Left lung (tissue), 10 donors: ENCODE measurements around the gene MECR. TPM values are rescaled to one million over a fixed set of nuclear protein-coding genes. Genes with fewer than 3 reads are reported as not detected.

Experiments
- ATAC-seq: fragments of 200-7000 bp; cut with Tn5 transposase; one replicate; pipeline ENCODE4 v1.9.1; 2020; ENCODE audit warnings: moderate library complexity
- DNase-seq, 4 donors: peaks; one replicate each; pipeline ENCODE4 v3.0.0-alpha.2; 2013 to 2020
- H3K27ac ChIP-seq, 2 donors: fragments of 200-600 bp; sonication (generic) in 1 of 2; one replicate each; pipeline versions ENCODE4 v1.5.0 to v1.8.0; 2020 to 2021
- H3K27me3 ChIP-seq, 2 donors: fragments of 200-600 bp; sonication (generic) in 1 of 2; one replicate each; pipeline versions ENCODE4 v1.5.0 to v1.8.0; 2020 to 2021
- H3K36me3 ChIP-seq, 2 donors: fragments of 200-600 bp; sonication (generic) in 1 of 2; one replicate each; pipeline versions ENCODE4 v1.5.0 to v1.8.0; 2020 to 2021
- H3K4me1 ChIP-seq, 2 donors: fragments of 200-600 bp; one replicate each; pipeline ENCODE4 v1.8.0; 2021
- H3K4me3 ChIP-seq, 2 donors: fragments of 200-600 bp; sonication (generic) in 1 of 2; one replicate each; pipeline versions ENCODE4 v1.5.0 to v1.8.0; 2020 to 2021; ENCODE audit warnings: mild to moderate bottlenecking in 1 of 2
- H3K9me3 ChIP-seq, 2 donors: fragments of 200-600 bp; sonication (generic) in 1 of 2; one replicate each; pipeline versions ENCODE4 v1.5.0 to v1.8.0; 2020 to 2021
- CTCF ChIP-seq, 2 donors: fragments of 200-600 bp; sonication (generic) in 1 of 2; IDR thresholded peaks; one replicate each; pipeline versions ENCODE4 v1.5.0 to v1.8.0; 2021; ENCODE audit warnings: antibody characterized with exemption in 2 of 2
- intact Hi-C, 2 donors: fragments of 100-400 bp; cut with DNase I; formaldehyde crosslinking; loops; one replicate each; pipeline versions ENCODE4 v1.11.2 to v1.14.2; 2022
- polyA plus RNA-seq, 6 donors: library from polyadenylated mRNA; unstranded; fragments of 120-200 nt; gene quantifications; one replicate each; pipeline ENCODE4 v1.2.1, GENCODE V29; 2013; ENCODE audit not compliant: insufficient read length in 6 of 6
- total RNA-seq, 2 donors: library from RNA; stranded (reverse); fragmentation: NEBNext Ultra II Directional; extraction: Animal tissue kit (Norgen Biotek cat#: 25700); gene quantifications; one replicate each; pipeline ENCODE4 v1.2.1, GENCODE V29; 2021
- donor health status: DM: no; HTN: yes; CAD: no.
- donor health status: DM: no; HTN: no; CAD: no.

MECR gene
- total and polyA plus RNA-seq, 8 donors: 19.2 to 40.2 (median 30.3) TPM

- H3K27me3 ChIP-seq: peaks cover 0 to 19% of the 10 kb centered on the region in 2 donors
- ATAC-seq (no peak), DNase-seq (no peak)
- H3K27ac ChIP-seq: no peak overlapping the region
- H3K4me3 ChIP-seq: no peak overlapping the region
- H3K4me1 ChIP-seq: peaks cover 0 to 5% of the 10 kb centered on the region in 2 donors
- no peaks in the 10 kb centered on the region for H3K9me3 ChIP-seq
- intact Hi-C loops: no loop called here
- no peaks in the 10 kb centered on the region for H3K36me3 ChIP-seq
- TF ChIP-seq CTCF (IDR thresholded peaks at IDR 0.05): no peak
Observed at GRCh38 chr1:29245261-29245660, 14.5 kb upstream of the MECR start.

GRCh38 chr1:29243871-29244200, 13.1 kb upstream of the MECR start:
- Histone ChIP-seq H3K4me1 (peaks cover 0 to 6% of the 10 kb centered on the region in 2 donors), H3K4me3 (no peak overlapping the region), H3K36me3 (no peaks in the 10 kb centered on the region), H3K27ac (no peak overlapping the region), H3K27me3 (peaks cover 0 to 33% of the 10 kb centered on the region in 2 donors), H3K9me3 (no peaks in the 10 kb centered on the region)
- intact Hi-C loops: no loop called here
- DNase-seq (no peak), ATAC-seq (no peak)
- TF ChIP-seq CTCF (IDR thresholded peaks at IDR 0.05): no peak

GRCh38 chr1:29243023-29243870, 12.5 kb upstream of the MECR start:
- H3K9me3 ChIP-seq: no peaks in the 10 kb centered on the region
- peaks cover 0 to 39% of the 10 kb centered on the region in 2 donors for H3K27me3 ChIP-seq
- intact Hi-C loops: no loop called here
- H3K4me1 ChIP-seq: peaks cover 0 to 12% of the 10 kb centered on the region in 2 donors
- H3K36me3 ChIP-seq: no peaks in the 10 kb centered on the region
- no peak overlapping the region for H3K27ac ChIP-seq
- DNase-seq: no peak
- no peak for ATAC-seq
- H3K4me3 ChIP-seq: no peak overlapping the region
- no peak for TF ChIP-seq CTCF (IDR thresholded peaks at IDR 0.05)

DNA sequence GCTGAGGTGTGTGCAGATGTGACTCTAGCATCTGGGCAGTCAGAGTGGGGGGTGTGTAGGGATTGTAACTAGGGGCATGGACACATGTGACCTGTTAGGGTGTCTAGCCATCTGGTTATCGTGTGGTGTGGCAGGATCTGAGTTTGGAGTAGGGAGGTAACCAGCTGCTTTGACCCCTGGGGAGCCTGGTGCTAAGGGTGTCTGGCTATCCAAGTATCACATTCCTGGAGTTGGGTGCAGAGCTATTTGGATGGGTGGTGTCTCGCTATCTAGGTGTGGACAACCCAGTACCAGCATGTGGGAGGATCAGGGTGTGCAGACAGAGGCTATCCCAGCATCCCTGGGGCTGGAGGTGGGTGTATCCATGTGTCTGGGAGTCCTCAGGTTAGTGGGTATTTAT, 10.3 kb upstream of the MECR start:
- H3K27me3 ChIP-seq: peaks cover 0 to 57% of the 10 kb centered on the region in 2 donors
- no peaks in the 10 kb centered on the region for H3K9me3 ChIP-seq
- no peak for TF ChIP-seq CTCF (IDR thresholded peaks at IDR 0.05)
- DNase-seq (no peak), ATAC-seq (no peak)
- peaks cover 0 to 28% of the 10 kb centered on the region in 2 donors for H3K4me1 ChIP-seq
- H3K36me3 ChIP-seq: no peaks in the 10 kb centered on the region
- intact Hi-C loops: no loop called here
- H3K27ac ChIP-seq: no peak overlapping the region
- no peak overlapping the region for H3K4me3 ChIP-seq

GRCh38 chr1:29240400-29240837, 9.7 kb upstream of the MECR start:
- DNase-seq: no peak
- intact Hi-C loops: no loop called here

More at GRCh38 chr1:29240400-29240837, 9.7 kb upstream of the MECR start:
- peaks cover 0 to 57% of the 10 kb centered on the region in 2 donors for H3K27me3 ChIP-seq
- no peak for ATAC-seq
- H3K4me1 ChIP-seq: peaks cover 0 to 28% of the 10 kb centered on the region in 2 donors
- H3K27ac ChIP-seq: no peak overlapping the region
- H3K9me3 ChIP-seq: no peaks in the 10 kb centered on the region
- TF ChIP-seq CTCF (IDR thresholded peaks at IDR 0.05): no peak
- no peaks in the 10 kb centered on the region for H3K36me3 ChIP-seq
- H3K4me3 ChIP-seq: no peak overlapping the region
